Endothelial cell of umbilical vein (primary cell): ENCODE data around the gene SAXO1. TPM values are rescaled to one million over a fixed set of nuclear protein-coding genes. Genes with fewer than 3 reads are reported as not detected.

Experiments used
- BruUV-seq: library from RNA; stranded (reverse); fragments of 400-500 nt; replicated peaks from 2 replicates; lab custom pipeline; 2021; lab: Mats Ljungman, UMichigan
- CTCF ChIA-PET: fragments of 300-600, 350-600 bp; sonication (Branson Sonifier 250); formaldehyde crosslinking; loops from one replicate; lab custom pipeline; 2021; ENCODE audit warnings: antibody characterized with exemption, inconsistent platforms; lab: Charles Lee
- POLR2A ChIA-PET: fragments of 300-600, 350-600 bp; sonication (Branson Sonifier 250); formaldehyde crosslinking; loops from one replicate; lab custom pipeline; 2021; ENCODE audit warnings: antibody characterized with exemption, inconsistent platforms; lab: Charles Lee
- DNase-seq: peaks from one replicate; pipeline ENCODE4 v3.0.0-alpha.2; 2011; ENCODE audit warnings: low read depth, low spot score
- FAIRE-seq: peaks from 2 replicates; lab custom pipeline; 2011; peaks lifted over from hg19 to GRCh38; lab: Jason Lieb, UNC
- H2AFZ ChIP-seq: 2 replicates; pipeline ENCODE4 v1.6.0; 2012; ENCODE audit warnings: low read depth, low read length, control low read depth, inconsistent platforms
- H3K27ac ChIP-seq: 2 replicates; pipeline ENCODE4 v1.5.1; 2011; ENCODE audit warnings: low read depth, mild to moderate bottlenecking, control low read depth, low read length, moderate library complexity; ENCODE audit not compliant: insufficient read depth
- H3K27me3 ChIP-seq, 2 experiments: 2 replicates each; pipeline versions ENCODE4 v1.6.0 to v1.6.1; 2011; ENCODE audit warnings: low read length in 2 of 2, mixed read lengths in 1 of 2; ENCODE audit not compliant: control insufficient read depth in 2 of 2, insufficient read depth in 2 of 2
- H3K36me3 ChIP-seq, 2 experiments: 2 replicates in 1 of 2; 3 replicates in 1 of 2; pipeline ENCODE4 v1.5.1; 2011; ENCODE audit warnings: low read length in 2 of 2, mild to moderate bottlenecking in 1 of 2, moderate library complexity in 1 of 2; ENCODE audit not compliant: control insufficient read depth in 2 of 2, insufficient read depth in 2 of 2; ENCODE audit errors: extremely low read depth in 1 of 2
- H3K4me1 ChIP-seq: 3 replicates; pipeline ENCODE4 v1.5.1; 2011; ENCODE audit warnings: mild to moderate bottlenecking, low read length; ENCODE audit not compliant: control insufficient read depth, insufficient read depth; ENCODE audit errors: extremely low read depth
- H3K4me2 ChIP-seq: 2 replicates; pipeline ENCODE4 v1.6.1; 2011; ENCODE audit warnings: low read length, control low read depth, mixed read lengths; ENCODE audit not compliant: insufficient read depth
- H3K4me3 ChIP-seq, 3 experiments: fragments of 200-600 bp in 1 of 3; sonication (generic), shearing (Covaris generic) in 1 of 3; replicated peaks in 1 of 3; 2 replicates each; pipeline ENCODE4 v1.5.1; 2011 to 2016; ENCODE audit warnings: control low read depth in 3 of 3, low read length in 3 of 3, mild to moderate bottlenecking in 2 of 3, inconsistent platforms in 1 of 3, low read depth in 1 of 3, moderate library complexity in 1 of 3; ENCODE audit not compliant: insufficient read depth in 1 of 3
- H3K79me2 ChIP-seq: 2 replicates; pipeline ENCODE4 v1.6.0; 2012; ENCODE audit warnings: low read length, inconsistent platforms; ENCODE audit not compliant: control insufficient read depth, insufficient read depth
- H3K9ac ChIP-seq: replicated peaks from 2 replicates; pipeline ENCODE3; 2011; ENCODE audit warnings: low read length, control low read depth; ENCODE audit not compliant: insufficient read depth; ENCODE audit errors: extremely low read depth
- H3K9me1 ChIP-seq: replicated peaks from 3 replicates; pipeline ENCODE4 v1.6.0; 2011; ENCODE audit warnings: mild to moderate bottlenecking, low read length; ENCODE audit not compliant: control insufficient read depth, insufficient read depth; ENCODE audit errors: extremely low read depth
- H3K9me3 ChIP-seq: replicated peaks from 2 replicates; pipeline ENCODE4 v1.5.1; 2012; ENCODE audit warnings: low read length, inconsistent platforms; ENCODE audit not compliant: control insufficient read depth, insufficient read depth
- H4K20me1 ChIP-seq: replicated peaks from 2 replicates; pipeline ENCODE3; 2011; ENCODE audit warnings: mild to moderate bottlenecking, low read length; ENCODE audit not compliant: control insufficient read depth, insufficient read depth; ENCODE audit errors: extremely low read depth
- EZH2 ChIP-seq: IDR thresholded peaks from 2 replicates; pipeline ENCODE4 v1.6.1; 2012; ENCODE audit warnings: borderline replicate concordance, low read depth, mild to moderate bottlenecking, moderate library complexity, low read length, inconsistent platforms; ENCODE audit not compliant: severe bottlenecking
- GATA2 ChIP-seq: IDR thresholded peaks from 2 replicates; pipeline ENCODE4 v1.7.0; 2011; ENCODE audit warnings: low read depth, mild to moderate bottlenecking, moderate library complexity, mixed read lengths, low read length; ENCODE audit not compliant: insufficient read length, insufficient read depth
- MAX ChIP-seq: IDR thresholded peaks from 2 replicates; pipeline ENCODE4 v1.6.1; 2011; ENCODE audit not compliant: insufficient read depth, insufficient read length
- MYC ChIP-seq: IDR thresholded peaks from one replicate; pipeline ENCODE4 v1.6.1; 2011; ENCODE audit warnings: mild to moderate bottlenecking, low read depth, low read length
- POLR2A ChIP-seq: IDR thresholded peaks from 2 replicates; pipeline ENCODE4 v1.6.1; 2012; ENCODE audit warnings: low read depth, mild to moderate bottlenecking, control low read depth, low read length
- POLR2AphosphoS5 ChIP-seq: IDR thresholded peaks from 2 replicates; pipeline ENCODE4 v1.6.1; 2012; ENCODE audit warnings: low read depth, mild to moderate bottlenecking, control low read depth, low read length, moderate library complexity; ENCODE audit not compliant: insufficient read depth
- dilution Hi-C: fragments of 300-500 bp; cut with MboI; formaldehyde crosslinking; loops from one replicate; pipeline ENCODE4 v1.15.0; 2019; ENCODE audit warnings: low sequenced_read_pairs; ENCODE audit not compliant: extremely low pct_ligation_motif_present
- intact Hi-C: fragments of 100-400 bp; cut with micrococcal nuclease; formaldehyde crosslinking; loops from one replicate; pipeline ENCODE4 v1.10.0; 2022
- polyA plus RNA-seq, 4 experiments: library from polyadenylated mRNA; depleted of rRNA in 3 of 4; stranded (reverse) in 3 of 4; unstranded in 1 of 4; fragments of >200 nt; gene quantifications; 2 replicates each; pipeline versions ENCODE4 v1.2.1 to v1.2.3, GENCODE V29; 2011 to 2012; ENCODE audit warnings: missing spikeins in 1 of 4
- total RNA-seq: library from RNA; stranded (reverse); gene quantifications from 2 replicates; pipeline ENCODE4 v1.2.3, GENCODE V29; 2021
- TF ChIP-seq, protein P1 (sequence below), 2 donors: IDR thresholded peaks; 1 replicate in 1 of 2; 2 replicates in 1 of 2; pipeline ENCODE4 v1.5.1; 2011; ENCODE audit warnings: low read length in 2 of 2, mild to moderate bottlenecking in 2 of 2, moderate library complexity in 2 of 2, control low read depth in 1 of 2, inconsistent platforms in 1 of 2, low read depth in 1 of 2; ENCODE audit not compliant: insufficient read depth in 1 of 2; ENCODE audit errors: extremely low read depth in 1 of 2

Gene SAXO1
- total and polyA plus RNA-seq, 2 donors (not counting 3 experiments of a cell fraction or from before 2014, with no cell fraction given) = not detected

DNA sequence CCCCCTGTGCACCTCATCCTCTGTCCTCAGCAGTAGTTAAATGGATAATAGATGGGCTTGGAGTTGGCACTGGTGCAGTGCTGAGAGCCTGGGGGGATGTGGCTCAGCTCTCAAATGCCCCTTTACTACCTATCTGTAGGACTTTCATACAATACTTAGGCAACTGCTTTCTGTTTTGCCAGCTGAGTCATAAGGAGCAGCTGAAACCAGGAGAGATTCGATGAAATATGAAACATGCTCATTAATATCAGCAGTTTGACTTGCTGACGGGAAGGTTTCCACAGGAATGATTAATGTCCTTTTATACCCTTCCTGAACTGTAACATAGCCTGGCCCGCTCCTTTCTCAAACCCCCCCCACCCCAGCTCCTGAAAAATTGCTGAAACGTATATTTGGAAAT lies 142.6 kb downstream of the SAXO1 start:
- H3K4me1 ChIP-seq = no peaks in the 10 kb centered on the region
- no peaks in the 10 kb centered on the region for H3K36me3 ChIP-seq
- H3K4me3 ChIP-seq = no peak overlapping the region
- H3K79me2 ChIP-seq = no peaks in the 10 kb centered on the region
- CTCF ChIA-PET = no interaction called here
- peak; percentile 16 for DNase-seq
- POLR2A ChIA-PET = no interaction called here
- H3K9me3 ChIP-seq = no peaks in the 10 kb centered on the region
- H3K27ac ChIP-seq = no peak overlapping the region
- no peak overlapping the region for H2AFZ ChIP-seq
- BruUV-seq = no TSS peak
- FAIRE-seq = no peak
- dilution Hi-C loops (no loop called here), intact Hi-C loops (no loop called here)
- no peaks in the 10 kb centered on the region for H4K20me1 ChIP-seq
- TF ChIP-seq POLR2AphosphoS5 (no peak), MAX (no peak), EZH2 (no peak), MYC (no peak), POLR2A (no peak), GATA2 (no peak)
- TF ChIP-seq, protein P1, sequence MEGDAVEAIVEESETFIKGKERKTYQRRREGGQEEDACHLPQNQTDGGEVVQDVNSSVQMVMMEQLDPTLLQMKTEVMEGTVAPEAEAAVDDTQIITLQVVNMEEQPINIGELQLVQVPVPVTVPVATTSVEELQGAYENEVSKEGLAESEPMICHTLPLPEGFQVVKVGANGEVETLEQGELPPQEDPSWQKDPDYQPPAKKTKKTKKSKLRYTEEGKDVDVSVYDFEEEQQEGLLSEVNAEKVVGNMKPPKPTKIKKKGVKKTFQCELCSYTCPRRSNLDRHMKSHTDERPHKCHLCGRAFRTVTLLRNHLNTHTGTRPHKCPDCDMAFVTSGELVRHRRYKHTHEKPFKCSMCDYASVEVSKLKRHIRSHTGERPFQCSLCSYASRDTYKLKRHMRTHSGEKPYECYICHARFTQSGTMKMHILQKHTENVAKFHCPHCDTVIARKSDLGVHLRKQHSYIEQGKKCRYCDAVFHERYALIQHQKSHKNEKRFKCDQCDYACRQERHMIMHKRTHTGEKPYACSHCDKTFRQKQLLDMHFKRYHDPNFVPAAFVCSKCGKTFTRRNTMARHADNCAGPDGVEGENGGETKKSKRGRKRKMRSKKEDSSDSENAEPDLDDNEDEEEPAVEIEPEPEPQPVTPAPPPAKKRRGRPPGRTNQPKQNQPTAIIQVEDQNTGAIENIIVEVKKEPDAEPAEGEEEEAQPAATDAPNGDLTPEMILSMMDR (IDR thresholded peaks at IDR 0.05; ENCODE audit: extremely low read depth in 1 of 2, insufficient read depth in 1 of 2, low read depth in 1 of 2, low read length in 2 of 2) = no peak
- no peak overlapping the region for H3K9ac ChIP-seq
- H3K4me2 ChIP-seq = no peak overlapping the region
- H3K27me3 ChIP-seq = no peaks in the 10 kb centered on the region
- no peaks in the 10 kb centered on the region for H3K9me1 ChIP-seq
